HEK293 (cell line): Measurements from ENCODE around the gene UHRF1.

Experiments
- CTCF ChIP-seq: fragments of 450-650 bp; formaldehyde crosslinking; IDR thresholded peaks from 2 replicates; pipeline ENCODE4 v1.5.1; 2016; ENCODE audit warnings: missing biosample characterization, missing genetic modification characterization
- SP2 ChIP-seq: fragments of 450-650 bp; formaldehyde crosslinking; IDR thresholded peaks from 2 replicates; pipeline ENCODE4 v1.5.1; 2016; ENCODE audit warnings: missing biosample characterization, missing genetic modification characterization

DNA sequence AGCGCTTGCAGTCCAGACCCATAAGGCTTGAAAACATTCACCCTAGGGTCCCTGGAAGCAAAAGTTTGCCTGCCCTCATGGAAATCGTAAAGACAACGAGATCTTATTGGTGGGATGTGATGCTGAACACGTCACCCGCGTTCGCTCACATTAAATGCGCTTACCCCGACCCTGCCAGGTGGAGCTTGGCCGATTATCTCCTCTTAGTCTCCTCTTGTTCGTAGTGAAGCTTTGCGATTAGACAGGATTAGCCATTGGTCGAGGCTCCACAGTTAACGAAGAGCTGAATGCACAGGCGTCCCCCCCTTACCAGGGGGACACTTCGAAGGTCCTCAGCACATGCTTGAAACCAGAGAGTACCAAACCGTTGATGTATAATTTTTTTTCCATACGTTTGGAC, 43.6 kb downstream of the UHRF1 start:
- TF ChIP-seq CTCF (tag by site-specific recombination): no peak
- TF ChIP-seq SP2 (tag by site-specific recombination): no peak
